Mesenteric fat pad (tissue), 1 donor: ENCODE results near the gene ZNF554. TPM values are rescaled to one million over a fixed set of nuclear protein-coding genes. Genes with fewer than 3 reads are reported as not detected.
"Not testable (repeated sequence)": the region's sequence is repeated elsewhere in the genome, so short reads cannot be mapped to it uniquely, and the experiment has no call there.

ENCODE experiments used
- DNase-seq: peaks from one replicate; pipeline ENCODE4 v3.0.0-alpha.2; 2020; ENCODE audit warnings: low spot score
- total RNA-seq: library from RNA; stranded (reverse); fragmentation: NEBNext Ultra II Directional; extraction: Animal tissue kit (Norgen Biotek cat#: 25700); gene quantifications from one replicate; pipeline ENCODE4 v1.2.1, GENCODE V29; 2021
- donor health status: DM: yes; HTN: yes; CAD: no.

Gene ZNF554
- total RNA-seq, 1 donor from 2014 or later = 2.6 TPM

DNA sequence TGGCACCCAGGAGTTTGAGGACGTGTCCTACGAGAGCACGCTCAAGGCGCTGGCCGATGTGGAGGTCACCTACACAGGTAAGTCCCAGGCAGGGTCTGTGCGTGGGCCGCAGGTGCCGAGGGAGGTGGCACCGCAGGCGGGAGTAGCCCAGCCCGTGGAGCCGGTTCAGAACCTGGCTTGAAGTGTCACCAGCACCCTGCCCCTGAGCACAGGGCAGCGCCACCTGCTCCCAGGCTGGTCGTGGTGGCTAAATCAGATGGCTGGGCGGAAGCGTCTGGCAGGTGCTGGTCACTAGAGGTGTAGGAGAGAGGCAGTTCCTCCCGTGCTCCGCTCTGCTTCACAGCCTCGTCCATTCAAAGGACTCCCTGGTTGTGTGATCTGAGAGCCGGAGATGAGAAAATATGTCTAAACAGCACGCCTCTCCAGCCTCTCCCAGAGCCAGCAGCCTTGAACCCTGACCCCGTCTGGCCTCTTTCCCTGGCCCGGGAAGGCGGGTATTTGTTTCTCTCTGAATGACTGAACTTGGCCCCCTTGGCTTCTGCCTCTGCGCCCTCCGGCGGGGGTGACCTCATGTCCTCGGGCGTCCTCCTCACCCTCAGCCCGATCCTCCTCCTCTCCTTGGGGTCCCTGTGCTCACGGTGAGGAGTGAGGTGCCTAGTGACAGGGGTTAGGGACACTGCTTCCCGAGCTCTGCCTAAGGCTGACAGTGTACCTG lies 29.0 kb upstream of the ZNF554 start:
- DNase-seq = no peak

- no peak for DNase-seq
Measured at GRCh38 chr19:2791440-2791839, 28.2 kb upstream of the ZNF554 start.

GRCh38 chr19:2791876-2792275 lies 27.8 kb upstream of the ZNF554 start:
- DNase-seq = no peak

DNA sequence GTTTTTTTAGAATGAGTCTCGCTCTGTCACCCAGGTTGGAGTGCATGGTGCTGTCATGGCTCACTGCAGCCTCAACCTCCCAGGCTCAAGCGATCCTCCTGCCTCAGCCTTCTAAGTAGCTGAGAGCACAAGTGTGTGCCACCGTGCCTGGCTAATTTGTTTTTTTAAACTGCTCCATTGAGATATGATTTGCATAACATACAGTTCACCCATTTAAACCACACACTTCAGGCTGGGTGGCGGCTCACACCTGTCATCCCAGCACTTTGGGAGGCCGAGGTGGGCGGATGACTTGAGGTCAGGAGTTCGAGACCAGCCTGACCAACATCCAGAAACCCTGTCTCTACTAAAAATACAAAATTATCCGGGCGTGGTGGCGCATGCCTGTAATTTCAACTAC lies 27.0 kb upstream of the ZNF554 start:
- DNase-seq = not testable (repeated sequence)

DNA sequence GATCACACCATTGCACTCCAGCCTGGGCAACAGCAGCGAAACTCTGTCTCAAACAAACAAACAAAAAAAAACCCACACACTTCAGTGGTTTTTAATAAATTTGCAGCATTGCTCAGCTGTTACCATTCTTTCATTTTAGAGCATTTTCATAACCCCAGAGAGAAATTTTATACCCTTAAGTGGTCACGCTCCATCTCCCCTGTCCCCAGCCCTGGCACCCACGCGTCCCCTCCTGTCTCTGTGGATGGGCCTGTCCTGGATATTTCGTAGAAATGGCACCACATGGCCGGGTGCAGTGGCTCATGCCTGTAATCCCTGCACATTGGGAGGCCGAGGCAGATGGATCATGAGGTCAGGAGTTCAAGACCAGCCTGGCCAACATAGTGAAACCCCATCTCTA lies 26.5 kb upstream of the ZNF554 start:
- no peak for DNase-seq

DNA sequence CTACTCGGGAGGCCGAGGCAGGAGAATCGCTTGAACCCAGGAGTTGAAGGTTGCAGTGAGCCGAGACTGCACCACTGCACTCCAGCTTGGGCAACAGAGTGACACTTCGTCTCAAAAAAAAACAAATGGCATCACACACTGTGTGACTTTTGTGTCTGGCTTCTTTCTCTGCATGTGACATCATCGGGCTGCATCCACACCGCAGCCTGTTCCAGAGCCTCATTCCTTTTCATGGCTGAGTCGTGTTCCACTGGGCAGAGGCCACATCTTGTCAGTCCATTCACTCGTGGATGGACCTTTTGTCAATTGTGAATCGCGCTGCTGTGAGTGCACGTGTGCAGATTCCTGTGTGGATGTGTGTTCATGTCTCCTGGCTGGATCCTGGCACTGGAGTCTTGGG lies 26.1 kb upstream of the ZNF554 start:
- DNase-seq = no peak

DNA sequence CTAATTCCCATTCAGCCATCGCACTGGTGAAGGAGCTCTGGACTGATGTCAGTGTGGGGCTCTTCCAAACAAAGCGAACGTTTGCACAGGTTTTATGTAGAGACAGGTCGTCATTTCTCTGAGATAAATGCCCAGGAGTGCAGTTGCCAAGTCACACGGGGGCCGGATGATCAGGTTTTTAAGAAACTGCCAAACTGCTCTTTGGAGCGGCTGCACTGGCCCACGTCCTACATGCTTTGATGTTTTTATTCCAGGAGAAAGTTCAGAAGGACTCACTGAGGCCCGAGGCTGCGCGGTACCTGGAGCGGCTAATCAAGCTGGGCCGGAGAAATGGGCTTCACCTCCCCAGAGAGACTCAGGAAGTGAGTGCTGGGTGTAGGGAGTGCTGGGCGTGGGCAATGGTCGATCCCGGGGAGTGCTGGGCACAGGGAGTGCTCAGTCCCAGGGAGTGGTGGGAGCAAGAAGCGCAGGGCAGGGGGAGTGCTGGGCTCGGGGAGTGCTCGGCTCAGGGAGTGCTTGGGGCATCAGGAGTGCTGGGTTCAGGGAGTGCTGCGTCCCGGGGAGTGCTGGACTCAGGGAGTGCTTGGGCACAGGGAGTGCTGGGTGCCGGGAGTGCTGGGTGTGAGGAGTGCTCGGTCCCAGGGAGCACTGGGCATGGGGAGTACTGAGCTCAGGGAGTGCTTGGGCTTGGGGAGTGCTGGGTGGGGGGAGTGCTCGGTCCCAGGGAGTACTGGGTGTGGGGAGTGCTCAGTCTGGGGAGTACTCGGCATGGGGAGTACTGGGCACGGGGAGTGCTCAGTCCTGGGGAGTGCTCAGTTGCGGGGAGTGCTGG lies 23.6 kb upstream of the ZNF554 start:
- DNase-seq = no peak

DNA sequence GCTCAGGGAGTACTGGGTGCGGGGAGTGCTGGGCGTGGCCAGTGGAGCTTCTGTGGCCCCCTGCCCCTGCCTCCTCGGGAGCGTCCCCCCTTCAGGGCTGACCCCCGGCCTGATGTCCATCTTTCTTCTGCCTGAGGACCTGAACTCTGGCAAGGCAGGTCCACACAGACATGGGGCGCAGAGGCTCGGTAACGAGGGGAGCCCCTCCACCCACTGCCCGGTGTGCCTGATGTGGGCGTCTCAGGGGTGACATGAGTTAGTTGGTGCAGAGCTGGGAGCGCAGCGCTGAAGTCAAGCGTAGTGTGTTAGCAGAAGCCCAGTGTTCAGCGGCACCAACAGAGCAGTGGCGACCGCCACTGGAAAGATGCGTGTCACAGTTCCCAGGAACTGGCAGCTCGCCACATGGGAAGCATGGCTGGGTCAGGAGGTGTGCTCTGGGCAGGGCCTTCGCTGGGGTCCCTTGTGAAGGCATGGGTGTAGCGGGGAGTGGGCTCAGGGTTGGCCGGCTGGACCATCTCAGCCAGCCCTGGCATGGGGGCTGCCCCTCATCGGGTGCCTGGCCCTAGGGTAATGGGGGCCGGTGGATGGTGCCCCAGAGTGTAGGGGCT lies 22.9 kb upstream of the ZNF554 start:
- DNase-seq = no peak

- DNase-seq = no peak
Measured at GRCh38 chr19:2797280-2797679, 22.4 kb upstream of the ZNF554 start.

DNA sequence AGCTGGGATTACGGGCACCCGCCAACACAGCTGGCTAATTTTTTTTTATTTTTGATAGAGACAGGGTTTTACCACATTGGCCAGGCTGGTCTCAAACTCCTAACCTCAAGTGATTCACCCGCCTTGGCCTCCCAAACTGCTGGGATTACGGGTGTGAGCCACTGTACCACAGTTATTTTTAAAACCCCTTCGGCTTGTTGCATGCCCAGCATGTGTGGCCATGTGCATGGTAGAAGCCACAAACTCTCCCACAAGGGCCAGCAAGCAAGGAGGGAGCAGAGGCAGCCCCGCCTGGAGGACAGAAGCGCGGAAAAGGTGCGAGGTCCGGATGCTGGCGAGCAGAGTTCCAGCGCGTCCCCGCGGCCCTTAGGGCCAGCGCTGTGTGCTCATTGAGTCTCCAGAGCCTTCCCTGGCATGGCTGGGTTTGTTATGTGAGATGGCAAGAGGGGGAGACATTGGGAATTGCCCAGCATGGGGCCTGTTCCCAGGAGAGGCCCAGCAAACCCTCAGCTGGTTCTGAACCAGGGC lies 21.4 kb upstream of the ZNF554 start:
- DNase-seq = no peak

DNA sequence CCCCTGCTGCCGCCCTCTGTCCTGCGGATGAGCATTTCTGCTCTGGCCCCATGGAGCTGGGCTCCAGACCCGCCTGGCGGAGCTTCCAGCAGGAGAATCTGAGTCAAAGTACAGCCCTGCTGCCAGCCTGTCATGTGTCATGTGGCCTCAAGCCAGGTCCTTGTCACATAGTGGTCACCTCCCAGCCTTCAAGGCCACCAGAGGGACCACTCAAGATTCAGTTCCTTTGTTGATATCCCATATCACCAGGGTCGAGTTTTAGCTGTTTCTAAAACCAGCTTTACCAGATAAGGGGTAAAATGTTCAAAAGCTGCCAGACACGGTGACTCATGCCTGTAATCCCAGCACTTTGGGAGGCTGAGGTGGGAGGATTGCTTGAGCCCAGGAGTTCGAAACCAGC lies 20.9 kb upstream of the ZNF554 start:
- no peak for DNase-seq

DNA sequence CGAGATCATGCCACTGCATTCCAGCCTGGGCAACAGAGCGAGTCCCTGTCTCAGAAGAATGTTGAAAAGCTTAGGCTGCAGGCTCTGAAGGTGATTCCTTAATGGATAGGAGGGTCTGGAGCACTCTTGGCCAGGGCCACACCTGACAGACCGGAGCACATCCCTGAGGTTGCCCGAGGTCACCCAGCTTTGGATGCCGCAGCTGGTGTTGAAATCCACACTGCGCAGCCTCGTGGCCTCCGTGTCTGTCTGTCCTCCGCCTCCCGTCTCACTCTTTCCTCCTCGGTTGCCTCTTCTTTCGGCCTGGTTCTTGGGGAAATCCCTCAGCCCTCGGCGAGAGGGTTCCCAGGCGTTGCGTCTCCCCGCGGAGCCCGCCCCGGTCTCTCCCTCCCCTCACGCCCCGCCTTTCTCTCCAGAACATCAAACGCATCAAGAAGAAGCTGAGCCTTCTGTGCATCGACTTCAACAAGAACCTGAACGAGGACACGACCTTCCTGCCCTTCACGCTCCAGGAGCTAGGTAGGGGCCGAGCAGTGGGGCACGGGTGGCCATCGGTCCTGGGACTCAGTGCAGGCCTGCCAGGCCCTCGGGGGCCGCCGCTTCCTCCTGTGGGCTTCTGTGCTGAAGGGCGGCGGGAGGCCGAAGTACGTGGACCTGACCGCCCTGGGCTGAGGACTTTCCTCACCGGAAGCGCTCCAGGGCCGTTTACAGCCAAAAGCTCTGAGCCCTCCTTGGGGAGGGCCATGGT lies 20.2 kb upstream of the ZNF554 start:
- DNase-seq = no peak

GRCh38 chr19:2800506-2800905 lies 19.2 kb upstream of the ZNF554 start:
- DNase-seq = no peak

- DNase-seq = no peak
Measured at GRCh38 chr19:2802826-2803225, 16.8 kb upstream of the ZNF554 start.

GRCh38 chr19:2803486-2804155 lies 16.0 kb upstream of the ZNF554 start:
- DNase-seq = no peak

GRCh38 chr19:2804156-2805004 lies 15.3 kb upstream of the ZNF554 start:
- DNase-seq = no peak

DNA sequence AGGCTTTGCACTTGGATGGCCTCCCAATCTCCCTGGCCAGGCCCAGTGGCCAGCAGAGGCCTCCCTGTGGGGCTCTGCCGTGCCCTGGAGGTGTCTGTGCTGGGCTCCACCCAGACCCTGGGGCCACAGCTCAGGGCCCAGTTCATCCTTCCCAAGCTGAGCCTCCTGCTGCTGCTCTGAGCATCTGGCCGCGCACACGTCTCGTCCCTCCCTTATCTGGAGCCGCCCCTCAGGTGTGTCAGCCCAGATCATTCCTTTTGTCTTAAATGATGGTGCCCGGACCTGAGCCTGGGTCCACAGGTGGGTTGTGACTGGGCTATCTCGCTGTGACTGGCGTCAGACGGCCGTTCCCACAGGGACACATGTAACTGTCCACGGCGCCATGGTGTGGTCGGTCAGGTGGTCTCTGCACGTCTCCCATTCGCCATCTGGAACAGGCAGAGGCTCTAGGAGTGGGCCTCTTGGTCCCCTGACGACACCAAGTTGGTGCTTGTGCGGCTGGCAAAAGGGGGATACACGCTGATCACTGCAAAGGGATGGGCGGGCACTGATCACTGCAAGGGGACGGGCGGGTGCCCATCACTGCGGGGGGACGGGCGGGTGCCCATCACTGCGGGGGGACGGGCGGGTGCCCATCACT lies 14.3 kb upstream of the ZNF554 start:
- no peak for DNase-seq

DNA sequence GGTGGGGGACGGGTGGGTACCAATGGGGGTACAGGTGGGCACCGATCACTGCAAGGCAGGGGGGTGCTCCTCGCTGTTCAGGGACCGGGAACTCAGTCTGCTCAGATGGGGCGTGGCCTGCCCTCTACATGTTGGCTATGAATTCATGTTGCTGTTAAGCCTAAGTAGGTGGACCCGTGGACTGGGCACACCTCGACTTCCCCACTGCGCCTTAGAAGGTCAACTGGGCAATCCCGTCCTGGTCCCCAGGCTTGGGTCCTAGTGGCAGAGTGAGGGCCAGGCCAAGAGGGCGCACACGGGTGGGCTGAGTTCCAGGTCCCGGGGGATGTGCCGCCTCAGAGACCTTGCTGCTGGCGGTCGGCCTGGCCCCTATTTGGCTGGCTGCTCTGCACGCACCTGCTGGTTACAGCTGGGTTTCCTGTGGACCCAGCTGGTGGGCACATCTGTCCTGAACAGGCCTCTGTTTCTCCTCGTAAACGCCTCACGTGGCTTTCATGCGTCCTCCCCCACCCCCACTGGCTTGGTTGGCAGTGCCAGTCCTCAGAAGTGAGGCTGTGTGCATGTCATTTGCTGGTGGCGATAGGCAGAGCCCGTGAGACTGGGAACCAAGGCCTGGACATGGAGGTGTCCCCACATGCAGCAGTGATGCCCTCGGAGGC lies 13.5 kb upstream of the ZNF554 start:
- no peak for DNase-seq
